Left ventricle myocardium superior (tissue), 1 donor: Measurements from ENCODE around the gene P2RX1. TPM values are rescaled to one million over a fixed set of nuclear protein-coding genes. Genes with fewer than 3 reads are reported as not detected.
"Not testable (repeated sequence)": the region's sequence is repeated elsewhere in the genome, so short reads cannot be mapped to it uniquely, and the experiment has no call there.

Source experiments
- ATAC-seq: fragments of 200-7000 bp; cut with Tn5 transposase; one replicate; pipeline ENCODE4 v1.9.1; 2020; ENCODE audit warnings: mild to moderate bottlenecking, moderate library complexity
- DNase-seq: peaks from one replicate; pipeline ENCODE4 v3.0.0-alpha.2; 2020
- intact Hi-C: fragments of 100-400 bp; cut with micrococcal nuclease; formaldehyde crosslinking; loops from one replicate; pipeline ENCODE4 v1.11.0; 2022
- total RNA-seq: library from RNA; stranded (reverse); fragmentation: NEBNext Ultra II Directional; extraction: Animal tissue kit (Norgen Biotek cat#: 25700); gene quantifications from one replicate; pipeline ENCODE4 v1.2.1, GENCODE V29; 2021
- donor health status: DM: no; HTN: yes; CAD: no; lungs with severe emphysema.

Gene P2RX1
- total RNA-seq, 1 donor from 2014 or later: 0.17 TPM

GRCh38 chr17:3873862-3874261, 42.4 kb downstream of the P2RX1 start:
- ATAC-seq: no peak
- intact Hi-C loops: loop anchor here (10.0 kb wide), 1 partner anchor 121 kb away; no protein-coding TSS in a partner anchor
- no peak for DNase-seq

DNA sequence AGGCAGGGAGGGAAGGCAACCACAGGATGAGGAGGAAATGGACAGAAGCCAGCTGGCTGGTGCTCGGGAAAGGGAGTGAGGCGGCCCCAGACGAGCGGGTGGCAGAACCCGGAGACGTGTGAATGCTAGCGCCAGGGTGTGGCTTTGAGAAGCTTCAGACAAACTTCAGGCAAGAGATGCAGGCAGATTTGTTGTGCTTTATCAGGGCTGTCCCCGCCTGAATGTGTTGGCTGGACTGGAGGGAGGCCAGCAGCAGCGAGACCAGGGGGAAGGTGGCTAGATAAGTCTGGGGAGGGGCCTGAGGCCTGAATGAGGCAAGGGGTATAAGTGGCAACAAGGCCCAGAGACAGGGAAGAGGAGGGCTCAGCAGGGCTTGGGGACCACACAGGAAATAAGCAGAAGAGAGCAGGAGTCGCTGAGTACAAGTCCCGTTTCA, 45.4 kb downstream of the P2RX1 start:
- ATAC-seq (peak; percentile 69), DNase-seq (peak; percentile 45)
- intact Hi-C loops: loop anchor here (10.0 kb wide), 1 partner anchor 124 kb away; no protein-coding TSS in a partner anchor

- ATAC-seq (no peak), DNase-seq (no peak)
- intact Hi-C loops: no loop called here
Observed at GRCh38 chr17:3867606-3868005, 48.7 kb downstream of the P2RX1 start.

DNA sequence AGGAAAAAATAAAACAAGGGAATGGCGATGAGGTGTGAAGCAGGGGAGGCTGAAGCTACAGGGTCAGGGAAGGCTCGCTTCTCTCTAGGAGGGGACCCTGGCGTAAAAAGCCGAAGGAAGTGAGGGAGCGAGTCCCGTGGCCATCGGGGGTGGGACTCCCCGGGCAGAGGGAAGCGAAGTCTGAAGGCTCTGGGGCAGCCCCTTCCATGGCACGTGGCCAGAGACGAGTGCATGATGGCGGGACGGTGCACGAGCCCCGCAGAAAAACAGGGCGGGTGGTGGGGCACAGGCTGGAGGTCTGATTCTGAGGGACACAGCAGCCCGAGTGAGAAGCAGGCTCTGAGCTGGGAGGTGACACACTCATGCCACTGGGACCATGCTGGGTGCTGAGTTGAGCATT, 49.2 kb downstream of the P2RX1 start:
- DNase-seq: no peak
- intact Hi-C loops: no loop called here

GRCh38 chr17:3866276-3866675, 50.0 kb downstream of the P2RX1 start:
- DNase-seq (no peak), ATAC-seq (no peak)
- intact Hi-C loops: no loop called here

More for the DNA sequence above, 49.2 kb downstream of the P2RX1 start:
- ATAC-seq: no peak

DNA sequence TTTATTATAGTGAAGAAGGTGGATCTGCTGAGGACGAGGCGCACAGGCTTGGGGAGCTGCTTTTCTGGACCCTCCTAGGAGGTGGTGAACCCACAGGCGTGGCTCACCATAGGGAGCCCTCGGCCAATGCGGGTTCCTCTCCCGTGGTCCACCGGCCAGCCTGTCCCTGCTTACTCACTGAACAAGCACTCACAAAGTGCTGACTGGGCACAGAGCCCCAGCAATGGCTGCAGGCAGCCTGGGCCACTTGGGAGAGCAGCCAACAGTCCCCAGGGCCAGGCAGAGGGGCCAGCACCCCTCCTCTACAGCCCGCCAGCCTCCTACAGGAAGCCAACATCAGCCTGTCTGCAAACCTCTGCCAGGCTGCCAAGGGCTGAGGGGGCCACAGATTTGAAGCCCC, 51.1 kb downstream of the P2RX1 start:
- DNase-seq (peak; percentile 50), ATAC-seq (peak; percentile 68)

DNA sequence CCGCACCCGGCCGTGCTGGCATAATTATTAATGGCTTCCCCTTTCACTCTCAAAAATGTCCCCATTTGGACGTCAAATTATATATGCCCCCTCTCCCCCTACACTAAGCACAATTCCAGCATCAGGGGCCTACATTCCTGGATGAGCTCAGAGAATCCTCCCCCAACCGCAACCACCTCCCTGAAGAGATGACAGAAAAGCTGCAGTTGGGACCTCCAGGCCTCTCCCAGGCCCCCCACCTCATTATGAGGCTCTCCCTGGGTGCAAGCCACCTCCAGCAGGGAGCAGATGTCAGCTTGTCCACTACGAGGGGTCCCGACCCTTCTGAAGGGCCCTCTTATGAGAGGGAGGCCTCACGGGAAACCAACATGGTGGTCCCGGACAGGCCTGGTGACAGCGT, 51.7 kb downstream of the P2RX1 start:
- DNase-seq: no peak
- no peak for ATAC-seq
- intact Hi-C loops: no loop called here

More for the DNA sequence above, 51.1 kb downstream of the P2RX1 start:
- intact Hi-C loops: no loop called here

GRCh38 chr17:3861761-3862681, 54.2 kb downstream of the P2RX1 start:
- ATAC-seq (no peak), DNase-seq (no peak)
- intact Hi-C loops: no loop called here

GRCh38 chr17:3860939-3861700, 55.1 kb downstream of the P2RX1 start:
- no peak for DNase-seq
- no peak for ATAC-seq
- intact Hi-C loops: no loop called here

GRCh38 chr17:3859940-3860339, 56.3 kb downstream of the P2RX1 start:
- no peak for ATAC-seq

GRCh38 chr17:3857261-3858105, 58.8 kb downstream of the P2RX1 start:
- intact Hi-C loops: no loop called here
- ATAC-seq (no peak), DNase-seq (no peak)

More at GRCh38 chr17:3859940-3860339, 56.3 kb downstream of the P2RX1 start:
- intact Hi-C loops: no loop called here
- DNase-seq: no peak

- ATAC-seq, DNase-seq, intact Hi-C loops: not testable (repeated sequence)
Observed at GRCh38 chr17:3854204-3854603, 62.1 kb downstream of the P2RX1 start.

DNA sequence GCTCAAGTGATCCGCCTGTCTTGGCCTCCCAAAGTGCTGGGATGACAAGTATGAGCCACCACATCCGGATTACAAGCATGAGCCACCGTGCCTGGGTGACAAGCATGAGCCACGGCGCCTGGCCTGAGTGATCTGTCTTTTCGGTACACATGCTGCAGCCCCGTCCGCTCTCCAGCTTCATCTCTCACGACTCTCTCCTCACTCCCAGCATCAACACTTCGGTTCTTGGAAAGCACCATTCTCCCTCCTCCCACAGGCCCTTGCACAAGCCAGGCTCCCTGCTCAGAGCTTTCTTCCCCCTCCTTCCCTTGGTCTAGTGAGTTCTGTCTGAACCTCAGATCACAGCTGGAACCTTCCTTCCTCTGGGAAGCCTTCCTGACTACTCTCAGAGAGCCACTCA, 63.7 kb downstream of the P2RX1 start:
- no peak for DNase-seq
- intact Hi-C loops: no loop called here
- ATAC-seq: no peak

DNA sequence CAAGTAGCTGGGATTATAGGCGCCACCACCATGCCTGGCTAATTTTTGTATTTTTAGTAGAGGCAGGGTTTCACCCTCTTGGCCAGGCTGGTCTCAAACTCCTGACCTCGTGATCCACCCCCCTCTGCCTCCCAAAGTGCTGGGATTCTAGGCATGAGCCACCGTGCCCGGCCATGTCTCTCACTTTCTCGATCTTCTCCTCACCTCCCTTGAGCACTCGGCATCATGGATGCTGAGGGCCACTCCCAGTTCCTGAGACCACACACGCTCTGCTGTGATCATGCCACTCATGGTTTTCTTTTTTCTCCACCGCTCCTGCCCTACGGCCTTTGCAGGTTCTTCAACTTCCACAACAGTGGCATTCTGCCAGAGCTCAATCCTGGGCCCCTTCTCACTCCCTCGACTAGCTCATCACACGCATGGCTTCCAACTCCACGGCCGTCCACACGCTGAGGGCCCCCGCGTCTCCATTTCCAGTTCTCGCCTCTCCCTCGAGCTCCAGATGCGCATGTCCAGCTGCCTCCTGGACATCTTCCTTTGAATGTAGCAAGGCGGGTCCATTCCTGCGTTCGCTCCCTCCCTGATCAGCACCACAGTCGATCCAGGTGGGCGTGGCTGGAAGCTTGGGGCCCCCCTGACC, 64.7 kb downstream of the P2RX1 start:
- DNase-seq: no peak
- intact Hi-C loops: no loop called here
- ATAC-seq: no peak

DNA sequence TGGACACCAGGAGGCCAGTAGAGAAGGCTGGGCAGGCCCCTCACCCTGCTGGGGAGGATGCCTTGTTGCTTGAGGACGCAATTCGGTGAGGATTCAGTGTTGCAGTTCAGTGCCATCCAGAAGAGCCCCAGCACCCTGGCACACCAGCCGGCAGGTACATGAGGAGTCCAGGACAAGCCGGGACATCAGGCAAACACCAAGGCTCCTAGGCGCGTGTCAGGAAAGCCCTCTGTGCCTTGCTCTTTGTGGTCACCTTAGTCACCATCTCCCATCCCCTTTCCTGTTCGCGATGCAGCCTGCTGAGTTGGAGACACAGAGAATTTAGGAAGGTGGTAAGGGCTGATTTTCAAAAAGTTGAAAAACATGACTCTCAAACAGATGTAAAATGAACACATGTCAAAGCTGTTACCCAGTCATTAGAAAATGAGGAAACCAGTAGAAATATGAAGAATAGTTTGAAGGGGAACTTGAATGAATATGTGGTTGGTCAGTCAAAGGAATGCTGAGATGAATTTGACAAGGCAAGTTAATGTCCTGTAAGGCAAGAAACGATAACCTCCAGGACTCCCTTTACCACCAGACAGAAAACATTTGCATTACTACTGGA, 67.9 kb downstream of the P2RX1 start:
- DNase-seq: no peak
- intact Hi-C loops: no loop called here
- no peak for ATAC-seq

DNA sequence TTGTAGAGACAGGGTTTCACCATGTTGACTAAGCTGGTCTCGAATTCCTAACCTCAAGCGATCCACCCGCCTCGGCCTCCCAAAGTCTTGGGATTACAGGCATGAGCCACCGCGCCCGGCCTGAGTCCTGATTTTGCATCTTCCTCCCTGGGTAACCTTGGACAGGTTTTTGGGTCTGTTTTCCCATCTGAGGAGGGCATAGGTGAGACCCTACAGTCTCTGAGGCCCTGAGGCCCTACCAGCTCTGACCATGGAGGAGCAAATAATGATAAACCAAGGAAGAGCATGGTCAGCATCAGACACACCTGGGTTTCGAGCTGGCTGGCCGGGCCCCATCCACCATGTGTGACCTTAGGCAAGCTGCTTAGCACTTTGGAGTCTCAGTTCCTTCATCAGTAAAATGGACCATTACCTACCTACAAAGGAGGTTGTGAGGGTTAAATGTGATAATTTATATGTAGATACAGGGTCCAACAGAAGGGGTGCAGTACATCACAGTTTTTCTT, 69.0 kb downstream of the P2RX1 start:
- no peak for ATAC-seq
- intact Hi-C loops: no loop called here
- no peak for DNase-seq
